GM18507 (cell line): ENCODE measurements around the gene TSPY8.
"Not testable (repeated sequence)": the region's sequence is repeated elsewhere in the genome, so short reads cannot be mapped to it uniquely, and the experiment has no call there.

ENCODE experiments used
- DNase-seq: peaks from one replicate; pipeline ENCODE4 v3.0.0; 2011; ENCODE audit warnings: low read depth; ENCODE audit not compliant: insufficient read length; ENCODE audit errors: extremely low spot score
- FAIRE-seq: peaks from 2 replicates; lab custom pipeline; 2011; peaks lifted over from hg19 to GRCh38; lab: Jason Lieb, UNC

TSPY8 gene, protein sequence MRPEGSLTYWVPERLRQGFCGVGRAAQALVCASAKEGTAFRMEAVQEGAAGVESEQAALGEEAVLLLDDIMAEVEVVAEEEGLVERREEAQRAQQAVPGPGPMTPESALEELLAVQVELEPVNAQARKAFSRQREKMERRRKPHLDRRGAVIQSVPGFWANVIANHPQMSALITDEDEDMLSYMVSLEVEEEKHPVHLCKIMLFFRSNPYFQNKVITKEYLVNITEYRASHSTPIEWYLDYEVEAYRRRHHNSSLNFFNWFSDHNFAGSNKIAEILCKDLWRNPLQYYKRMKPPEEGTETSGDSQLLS

DNA sequence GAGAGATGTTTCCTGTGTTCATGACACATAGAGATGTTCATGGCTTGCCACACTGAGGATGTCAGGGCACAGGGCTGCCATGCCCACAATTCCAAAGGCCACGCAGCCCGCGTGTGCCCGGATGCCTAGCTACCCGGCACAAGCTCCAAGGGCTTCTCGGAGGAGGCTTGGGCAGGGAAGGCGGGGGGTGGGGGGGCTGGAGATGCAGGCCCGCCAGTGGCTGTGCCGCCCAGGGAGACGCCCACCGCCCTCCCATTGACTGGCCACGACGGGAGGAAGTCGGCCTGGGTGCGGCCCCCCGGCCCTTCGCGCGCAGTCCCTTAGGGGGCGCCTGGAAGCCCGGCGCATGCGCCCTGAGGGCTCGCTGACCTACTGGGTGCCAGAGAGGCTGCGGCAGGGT, at the start of gene TSPY8:
TSPY8 (plus strand) TSS at position 301 of the 400 bp plus-strand sequence; CDS start at position 347, 46 bp downstream.
- not testable (repeated sequence) for FAIRE-seq

DNA sequence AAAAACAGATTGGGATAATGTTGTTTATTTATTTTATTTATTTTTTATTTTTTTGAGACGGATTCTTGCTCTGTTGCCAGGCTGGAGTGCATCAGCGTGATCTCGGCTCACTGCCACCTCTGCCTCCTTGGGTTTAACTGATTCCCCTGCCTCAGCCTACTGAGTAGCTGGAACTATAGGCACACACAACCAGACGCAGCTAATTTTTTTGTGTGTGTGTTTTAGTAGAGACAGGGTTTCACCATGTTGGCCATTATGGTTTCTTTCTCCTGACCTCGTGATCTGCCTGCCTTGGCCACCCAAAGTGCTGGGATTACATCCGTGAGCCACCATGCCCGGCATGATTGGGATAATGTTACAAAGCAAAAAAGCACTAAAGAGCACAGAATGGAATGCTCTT, 36.6 kb upstream of the TSPY8 start:
- FAIRE-seq (no peak), DNase-seq (no peak)

More for the DNA sequence above, at the start of gene TSPY8:
- DNase-seq, result not testable (repeated sequence)

DNA sequence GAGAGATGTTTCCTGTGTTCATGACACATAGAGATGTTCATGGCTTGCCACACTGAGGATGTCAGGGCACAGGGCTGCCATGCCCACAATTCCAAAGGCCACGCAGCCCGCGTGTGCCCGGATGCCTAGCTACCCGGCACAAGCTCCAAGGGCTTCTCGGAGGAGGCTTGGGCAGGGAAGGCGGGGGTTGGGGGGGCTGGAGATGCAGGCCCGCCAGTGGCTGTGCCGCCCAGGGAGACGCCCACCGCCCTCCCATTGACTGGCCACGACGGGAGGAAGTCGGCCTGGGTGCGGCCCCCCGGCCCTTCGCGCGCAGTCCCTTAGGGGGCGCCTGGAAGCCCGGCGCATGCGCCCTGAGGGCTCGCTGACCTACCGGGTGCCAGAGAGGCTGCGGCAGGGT, 20.4 kb upstream of the TSPY8 start, which contains the start of gene TSPY4:
TSPY4 (plus strand) TSS at position 301 of the 400 bp plus-strand sequence; CDS start at position 347, 46 bp downstream.
- not testable (repeated sequence) for DNase-seq, FAIRE-seq

DNA sequence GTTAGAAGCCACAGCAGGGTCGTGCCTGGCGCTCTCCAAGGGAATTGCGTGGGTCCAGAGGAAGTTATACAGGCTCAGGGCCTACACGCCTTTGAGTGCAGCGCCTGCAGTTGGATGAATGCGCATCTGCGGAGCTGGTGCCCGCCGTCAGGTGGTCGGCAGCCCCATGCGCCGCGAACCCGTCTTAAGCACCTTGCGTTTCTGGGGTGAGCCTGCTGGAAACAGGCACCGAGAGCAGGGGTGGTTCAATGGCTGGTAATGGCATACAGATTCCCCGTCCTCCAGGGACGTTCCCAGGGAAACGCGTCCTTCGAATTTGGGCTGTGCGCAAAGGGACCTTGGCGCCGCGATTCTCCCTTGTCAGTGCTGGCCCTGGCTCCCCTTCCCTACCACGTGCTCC, 38.9 kb downstream of the TSPY8 start:
- not testable (repeated sequence) for FAIRE-seq

DNA sequence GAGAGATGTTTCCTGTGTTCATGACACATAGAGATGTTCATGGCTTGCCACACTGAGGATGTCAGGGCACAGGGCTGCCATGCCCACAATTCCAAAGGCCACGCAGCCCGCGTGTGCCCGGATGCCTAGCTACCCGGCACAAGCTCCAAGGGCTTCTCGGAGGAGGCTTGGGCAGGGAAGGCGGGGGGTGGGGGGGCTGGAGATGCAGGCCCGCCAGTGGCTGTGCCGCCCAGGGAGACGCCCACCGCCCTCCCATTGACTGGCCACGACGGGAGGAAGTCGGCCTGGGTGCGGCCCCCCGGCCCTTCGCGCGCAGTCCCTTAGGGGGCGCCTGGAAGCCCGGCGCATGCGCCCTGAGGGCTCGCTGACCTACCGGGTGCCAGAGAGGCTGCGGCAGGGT, 40.5 kb downstream of the TSPY8 start, which contains the start of gene TSPY3:
TSPY3 (plus strand) TSS at position 301 of the 400 bp plus-strand sequence; CDS start at position 347, 46 bp downstream.
- not testable (repeated sequence) for DNase-seq, FAIRE-seq

More for the DNA sequence above, 38.9 kb downstream of the TSPY8 start:
- DNase-seq, result not testable (repeated sequence)
